Forelimb muscle (tissue), 1 donor: ENCODE data around the gene BMP10. TPM values are rescaled to one million over a fixed set of nuclear protein-coding genes. Genes with fewer than 3 reads are reported as not detected.

Experiments
- DNase-seq: peaks from one replicate; pipeline ENCODE4 v3.0.0-alpha.2; 2013; ENCODE audit warnings: low read depth
- polyA plus RNA-seq: library from polyadenylated mRNA; unstranded; fragments of 120-200 nt; gene quantifications from one replicate; pipeline ENCODE4 v1.2.1, GENCODE V29; 2013; ENCODE audit not compliant: insufficient read length

Gene BMP10
- polyA plus RNA-seq, 1 donor = not detected

DNA sequence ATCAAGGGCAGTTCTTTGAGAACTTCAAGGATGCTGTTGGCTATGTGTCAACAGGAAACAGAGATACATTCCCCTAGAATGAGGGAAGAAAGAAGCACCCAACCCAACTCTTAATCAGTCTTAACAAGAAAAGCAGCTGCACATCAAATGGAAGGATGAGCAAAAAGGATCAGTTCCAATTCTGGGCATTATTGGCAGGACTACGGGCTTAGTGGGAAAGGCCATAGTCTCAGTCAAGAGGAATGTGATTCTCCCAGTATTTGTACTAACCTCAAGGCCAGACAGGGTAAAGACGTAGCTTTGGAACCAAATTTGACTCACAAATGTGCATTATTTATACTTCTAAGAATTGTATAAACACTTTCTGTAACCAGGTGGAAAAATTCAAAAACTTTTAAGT is 18.2 kb downstream of the BMP10 start:
- DNase-seq = no peak

DNA sequence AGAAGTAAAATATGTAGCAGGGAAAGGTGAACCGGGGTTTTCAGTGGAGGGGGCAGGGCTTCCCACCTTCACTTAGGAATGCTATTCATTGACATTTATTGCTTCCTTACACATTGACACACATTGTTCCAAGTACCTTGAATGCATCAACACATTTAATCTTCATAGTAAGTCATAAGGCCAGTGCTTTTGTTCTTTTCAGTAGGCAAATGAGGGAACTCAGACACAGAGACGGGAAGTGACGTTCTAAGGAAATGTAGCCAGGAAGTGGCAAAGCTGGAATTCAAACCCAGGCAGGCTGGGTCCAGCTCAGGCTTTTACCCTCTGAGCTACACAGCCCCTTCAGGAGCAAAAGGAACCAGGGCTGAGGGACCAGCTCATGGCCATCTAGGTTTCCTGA is 20.7 kb downstream of the BMP10 start:
- DNase-seq = no peak

DNA sequence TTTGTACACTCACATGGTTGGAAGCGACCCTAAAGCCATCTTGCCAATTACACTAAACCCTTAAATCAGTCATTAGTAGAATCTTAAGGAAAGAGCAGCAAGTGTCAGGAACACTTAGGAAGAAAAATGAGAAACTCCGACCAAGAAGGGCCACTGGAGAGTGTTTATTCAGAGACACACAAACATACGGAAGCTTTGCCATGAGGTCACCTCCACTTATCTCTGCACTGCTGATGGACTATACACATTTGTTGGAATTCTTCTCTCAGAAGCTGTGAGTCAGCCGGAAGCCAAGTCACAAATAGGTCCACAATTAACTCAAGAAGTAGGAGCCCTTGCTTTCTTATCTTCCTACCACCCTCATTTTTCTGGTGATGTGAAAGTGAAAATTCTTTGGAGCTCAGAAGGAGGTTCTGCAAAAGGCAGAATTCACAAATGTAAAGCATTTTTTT is 21.6 kb downstream of the BMP10 start:
- no peak for DNase-seq

DNA sequence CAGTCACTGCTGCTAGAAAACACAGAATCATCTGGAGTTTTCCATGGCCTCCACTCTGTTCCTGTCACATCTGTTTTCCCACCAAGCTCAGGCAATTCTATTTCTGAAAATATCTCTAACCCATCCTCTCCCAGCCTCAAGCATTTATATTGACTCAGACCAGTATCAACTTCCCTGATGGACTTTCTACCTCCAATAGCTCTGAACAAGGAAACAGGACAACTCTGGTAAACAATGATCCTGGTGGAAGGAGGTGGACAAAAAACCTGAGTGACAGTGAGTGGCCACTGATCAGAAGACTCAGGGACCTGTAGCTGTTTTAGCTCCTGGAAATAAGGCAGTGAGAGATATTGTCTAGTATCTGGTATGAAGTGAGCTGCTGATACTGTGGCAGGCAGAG is 23.4 kb downstream of the BMP10 start:
- no peak for DNase-seq

DNA sequence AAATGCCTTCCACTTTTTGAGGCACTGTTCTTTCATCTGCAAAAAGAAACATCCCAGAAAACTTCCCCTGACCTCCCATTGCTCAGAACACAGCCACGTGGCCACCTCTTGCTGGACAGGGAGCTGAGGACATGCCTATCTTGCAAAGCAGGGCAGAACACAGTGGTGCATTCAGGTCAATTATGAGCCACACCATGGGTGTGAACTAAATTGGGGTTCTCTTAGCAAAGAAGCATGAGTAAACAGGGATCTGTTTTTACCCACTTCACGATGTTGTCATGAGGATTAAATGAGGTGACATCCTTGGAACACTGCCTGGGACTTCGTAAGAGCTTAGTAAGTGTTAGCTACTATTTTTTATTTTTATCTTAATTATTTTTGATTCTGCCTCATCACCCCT is 25.1 kb downstream of the BMP10 start:
- no peak for DNase-seq

DNA sequence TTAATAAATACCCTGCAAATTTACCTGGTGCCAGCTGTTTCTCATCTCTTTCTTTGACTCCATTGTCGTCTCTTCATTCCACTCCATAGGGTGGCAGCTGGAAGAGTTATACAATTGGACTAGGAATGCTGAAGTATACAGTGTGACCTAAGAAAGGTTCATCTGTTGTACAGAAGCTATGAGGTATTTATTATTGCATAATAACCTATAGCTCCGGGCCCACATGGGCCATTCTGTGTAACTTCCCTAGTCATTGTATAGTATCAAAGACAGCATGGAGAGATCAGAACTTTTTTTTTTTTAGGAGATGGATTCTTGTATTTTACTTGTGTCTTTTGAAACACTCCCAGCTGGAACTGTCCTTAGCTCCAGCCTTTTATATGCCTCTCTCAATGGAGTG is 26.2 kb downstream of the BMP10 start:
- no peak for DNase-seq

DNA sequence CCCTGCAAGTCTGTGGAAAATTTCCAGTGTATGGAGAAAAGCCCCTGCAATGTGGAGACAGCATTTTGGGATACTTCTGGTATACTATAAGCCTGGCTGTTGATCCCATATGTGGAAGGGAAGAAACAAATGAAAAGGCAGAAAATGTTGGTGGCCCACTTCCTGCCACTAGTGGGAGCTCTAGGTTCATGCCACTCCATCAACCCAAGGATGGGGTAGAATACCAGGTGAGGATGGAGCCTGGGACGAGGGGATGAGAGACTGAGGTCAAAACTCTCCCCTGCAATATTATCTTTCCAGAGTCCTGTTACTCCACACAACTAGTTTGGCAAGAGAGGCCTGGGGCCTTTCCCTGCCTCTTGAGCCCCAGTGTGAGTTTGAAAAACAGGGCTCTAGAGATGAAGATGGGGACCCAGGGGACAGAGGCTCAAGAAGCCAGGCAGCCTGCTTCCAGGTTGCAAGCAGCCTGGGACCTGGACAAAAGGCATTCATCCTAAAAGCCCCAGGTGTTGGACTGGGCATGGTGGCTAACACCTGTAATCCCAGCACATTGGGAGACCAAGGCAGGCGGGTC is 31.9 kb downstream of the BMP10 start:
- DNase-seq = no peak

DNA sequence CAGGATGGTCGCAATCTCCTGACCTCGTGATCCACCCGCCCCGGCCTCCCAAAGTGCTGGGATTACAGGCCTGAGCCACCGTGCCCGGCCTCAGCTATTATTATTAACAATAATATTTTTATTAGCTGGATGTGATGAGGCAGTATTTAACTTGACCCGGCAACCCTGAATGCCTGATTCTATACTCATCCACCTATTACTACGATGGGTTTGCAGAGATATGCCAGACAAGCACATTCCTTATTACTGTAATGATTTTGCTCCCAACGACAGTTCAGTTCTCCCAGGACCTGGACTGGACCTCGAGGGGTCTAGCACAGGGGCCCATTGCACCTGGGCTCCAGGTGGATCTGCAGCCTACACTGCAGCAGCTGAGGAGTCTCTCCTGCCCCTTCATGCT is 32.6 kb downstream of the BMP10 start:
- DNase-seq = no peak

DNA sequence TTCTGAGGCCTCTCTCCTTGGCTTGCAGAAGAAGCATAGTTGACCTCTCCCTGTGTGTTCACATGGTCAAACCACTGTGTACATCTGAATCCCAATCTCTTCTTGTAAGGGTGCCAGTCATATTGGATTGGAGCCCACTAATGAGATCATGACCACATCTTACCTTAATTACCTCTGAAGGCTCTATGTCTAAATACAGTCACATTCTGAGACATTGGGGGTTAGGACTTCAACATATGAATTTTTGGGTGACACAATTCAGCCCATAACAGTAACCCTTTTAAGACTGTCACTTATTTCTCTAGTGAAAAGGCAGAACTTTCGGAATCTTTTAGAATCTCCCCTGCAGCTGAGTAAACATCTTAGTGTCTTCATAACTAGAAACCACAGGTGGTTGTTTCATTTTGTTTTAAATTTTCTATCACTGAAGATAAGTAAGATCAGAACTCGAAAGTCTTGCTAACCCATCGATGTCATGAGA is 33.3 kb downstream of the BMP10 start:
- DNase-seq = no peak

DNA sequence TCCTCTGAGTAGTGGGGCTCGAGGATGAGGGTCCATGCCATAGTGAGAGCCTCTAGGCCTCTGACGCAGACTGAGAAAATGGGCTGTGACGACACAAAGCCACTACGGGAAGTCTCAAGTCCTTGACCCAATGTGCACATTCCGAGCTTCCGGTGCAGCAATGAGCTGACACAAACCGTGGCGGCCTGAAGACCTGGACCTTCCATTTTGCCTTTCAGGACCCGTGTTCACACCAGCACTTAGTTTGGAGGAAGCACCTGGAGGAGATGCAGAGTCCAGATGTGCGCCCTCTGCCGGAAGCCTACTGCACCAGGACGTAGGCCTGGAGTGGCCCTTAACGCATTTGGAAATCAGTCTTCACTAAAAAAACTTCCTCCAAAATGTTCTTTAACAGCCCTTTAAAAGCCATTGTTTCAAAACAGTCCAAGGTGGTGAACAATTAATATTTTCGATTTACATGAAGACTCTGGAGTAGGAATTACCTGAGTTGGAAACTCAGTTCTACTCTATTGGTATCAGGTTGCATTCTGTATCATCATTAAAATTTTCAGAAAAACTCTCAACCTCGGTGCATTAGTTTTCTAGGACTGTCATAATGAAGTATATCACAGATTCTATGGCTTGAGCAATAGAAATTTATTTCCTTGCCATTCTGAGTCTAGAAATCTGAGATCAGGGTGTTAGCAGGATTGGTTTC is 33.9 kb downstream of the BMP10 start:
- no peak for DNase-seq

DNA sequence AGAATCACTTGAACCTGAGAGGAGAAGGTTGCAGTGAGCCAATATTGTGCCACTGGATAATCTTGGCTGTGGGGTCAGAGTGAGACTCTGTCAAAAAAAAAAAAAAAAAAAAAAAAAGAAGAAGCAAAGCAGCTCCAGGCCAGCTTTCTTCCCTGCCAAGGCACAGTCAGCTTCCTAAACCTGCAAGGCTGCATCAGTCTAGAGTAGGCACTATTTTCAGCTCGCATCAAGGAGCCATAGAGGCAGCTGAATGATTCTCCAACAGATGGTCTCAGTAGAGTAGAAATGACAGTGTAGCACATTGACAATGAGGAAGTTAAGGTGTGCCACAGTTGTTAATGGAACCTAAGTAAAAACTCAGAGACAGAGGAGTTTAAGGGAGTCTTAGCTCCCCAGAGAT is 35.6 kb downstream of the BMP10 start:
- DNase-seq = no peak

DNA sequence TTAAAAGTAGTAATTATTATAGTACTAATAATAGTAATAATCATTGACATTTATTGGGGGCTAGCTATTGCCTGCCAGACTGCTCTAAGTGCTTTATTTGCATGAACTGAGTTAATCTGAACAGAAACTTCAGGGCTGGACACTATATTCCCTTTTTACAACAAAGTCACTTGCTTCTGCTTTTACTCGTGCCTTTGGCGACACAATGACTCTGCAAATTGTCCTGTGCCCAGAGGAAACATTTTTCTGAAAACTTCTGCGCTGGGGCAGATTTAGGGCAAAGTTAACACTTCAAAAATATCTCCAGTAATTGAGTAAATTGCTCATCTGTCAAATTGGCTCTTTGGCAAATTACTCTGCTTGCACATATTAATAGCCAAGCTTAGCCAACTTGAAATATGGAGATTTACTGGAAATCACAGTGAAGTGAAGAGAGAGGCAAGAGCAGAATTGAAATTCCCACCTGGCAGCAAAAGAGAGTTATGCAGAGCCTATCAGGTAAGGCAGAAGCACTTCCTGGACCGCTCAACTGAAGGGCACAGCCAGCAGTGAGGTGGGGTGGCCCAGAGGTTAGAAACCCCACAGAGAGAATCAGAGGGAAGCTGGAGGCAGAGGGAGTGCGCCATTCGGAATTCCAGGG is 36.3 kb downstream of the BMP10 start:
- DNase-seq = no peak

DNA sequence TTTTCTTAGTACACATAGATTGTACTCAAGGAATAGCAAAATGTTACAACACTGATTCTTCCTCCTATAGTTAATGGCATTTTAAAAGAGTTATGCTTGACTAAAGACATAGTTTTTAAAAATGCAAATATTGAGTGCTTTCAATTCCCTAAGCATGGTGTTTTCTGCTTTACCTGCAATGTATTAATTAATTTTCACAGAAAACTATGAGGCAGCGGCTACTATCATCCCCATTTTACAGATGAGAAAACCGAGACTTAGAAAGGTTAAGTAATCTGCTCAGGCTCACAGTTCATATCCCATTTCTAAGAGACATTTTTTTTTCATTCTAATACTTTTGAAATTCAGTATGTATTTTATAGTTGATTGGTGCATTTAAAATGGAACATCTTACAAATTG is 38.0 kb downstream of the BMP10 start:
- no peak for DNase-seq

DNA sequence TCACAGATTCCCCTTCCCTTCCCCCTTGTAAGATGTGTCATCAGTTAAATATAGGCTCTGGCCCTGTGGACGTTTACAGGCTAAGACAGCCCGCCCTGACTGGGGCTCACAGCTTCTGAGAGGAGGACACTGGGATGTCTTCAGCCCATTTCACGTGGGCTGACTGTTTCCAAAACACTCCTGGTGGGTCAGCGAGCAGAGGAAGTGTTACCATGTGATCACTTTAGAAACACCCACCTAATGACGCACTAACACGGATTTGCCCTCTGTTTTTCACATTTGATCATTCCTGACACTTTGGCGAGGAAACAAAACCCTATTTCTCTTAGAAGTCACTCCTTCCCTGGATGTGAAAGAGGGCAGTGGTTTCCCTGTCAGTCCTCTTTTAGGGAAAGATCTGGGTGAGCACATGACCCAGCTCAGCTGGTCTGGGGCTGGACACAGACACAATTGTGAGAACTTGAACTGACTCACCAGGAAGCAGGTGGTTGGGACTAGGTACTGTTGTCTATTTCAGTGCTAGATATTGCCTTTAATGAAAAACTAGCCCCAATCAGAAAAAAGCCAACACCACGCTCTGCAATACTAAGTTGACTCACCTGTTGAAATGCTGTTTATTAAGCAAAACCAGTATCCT is 38.8 kb downstream of the BMP10 start:
- DNase-seq = peak; percentile 38

DNA sequence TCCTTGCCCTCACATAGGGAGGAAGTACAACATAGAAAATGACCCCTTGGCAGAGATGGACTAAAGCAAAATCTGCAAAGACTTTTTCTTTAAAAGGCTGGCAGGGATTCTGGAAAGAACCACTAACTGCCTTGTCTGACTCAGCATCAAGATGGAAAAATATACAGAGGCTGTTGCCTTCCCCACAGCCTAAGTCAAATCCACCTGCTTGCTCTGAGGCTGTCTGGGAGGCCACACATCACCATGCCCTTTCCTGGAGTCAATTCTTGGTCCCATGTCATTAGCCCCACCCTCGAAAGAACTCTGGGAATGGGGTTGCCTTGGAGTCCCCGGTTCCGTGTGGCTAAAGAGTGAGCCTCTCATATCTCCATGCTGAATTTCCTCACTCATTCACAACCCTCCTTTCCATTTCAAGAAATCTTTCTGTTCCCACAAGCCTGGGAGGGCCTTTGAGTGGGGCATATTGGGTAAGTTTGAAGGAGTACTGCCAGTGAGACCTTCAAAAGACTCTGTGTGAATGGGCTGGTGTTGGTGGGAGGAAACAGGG is 39.4 kb downstream of the BMP10 start:
- DNase-seq = no peak

DNA sequence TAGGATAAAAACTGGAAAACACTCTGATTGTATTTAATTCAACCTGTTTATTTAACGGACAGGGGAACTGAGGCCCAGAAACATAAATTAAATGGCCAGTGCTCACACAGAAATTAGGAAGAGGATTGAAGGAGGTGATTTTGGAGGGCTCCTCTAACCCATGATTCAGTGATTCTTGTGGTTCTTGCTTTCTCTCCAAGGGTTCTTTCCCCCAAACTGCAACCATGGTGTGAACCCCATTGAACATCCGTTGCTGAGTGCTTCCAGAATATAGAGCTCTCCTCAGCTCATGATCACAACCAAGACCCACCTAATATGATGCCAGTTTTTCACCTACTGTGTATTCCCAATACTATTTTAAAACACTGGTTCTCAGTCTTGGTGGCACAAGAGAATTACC is 41.4 kb downstream of the BMP10 start:
- no peak for DNase-seq

DNA sequence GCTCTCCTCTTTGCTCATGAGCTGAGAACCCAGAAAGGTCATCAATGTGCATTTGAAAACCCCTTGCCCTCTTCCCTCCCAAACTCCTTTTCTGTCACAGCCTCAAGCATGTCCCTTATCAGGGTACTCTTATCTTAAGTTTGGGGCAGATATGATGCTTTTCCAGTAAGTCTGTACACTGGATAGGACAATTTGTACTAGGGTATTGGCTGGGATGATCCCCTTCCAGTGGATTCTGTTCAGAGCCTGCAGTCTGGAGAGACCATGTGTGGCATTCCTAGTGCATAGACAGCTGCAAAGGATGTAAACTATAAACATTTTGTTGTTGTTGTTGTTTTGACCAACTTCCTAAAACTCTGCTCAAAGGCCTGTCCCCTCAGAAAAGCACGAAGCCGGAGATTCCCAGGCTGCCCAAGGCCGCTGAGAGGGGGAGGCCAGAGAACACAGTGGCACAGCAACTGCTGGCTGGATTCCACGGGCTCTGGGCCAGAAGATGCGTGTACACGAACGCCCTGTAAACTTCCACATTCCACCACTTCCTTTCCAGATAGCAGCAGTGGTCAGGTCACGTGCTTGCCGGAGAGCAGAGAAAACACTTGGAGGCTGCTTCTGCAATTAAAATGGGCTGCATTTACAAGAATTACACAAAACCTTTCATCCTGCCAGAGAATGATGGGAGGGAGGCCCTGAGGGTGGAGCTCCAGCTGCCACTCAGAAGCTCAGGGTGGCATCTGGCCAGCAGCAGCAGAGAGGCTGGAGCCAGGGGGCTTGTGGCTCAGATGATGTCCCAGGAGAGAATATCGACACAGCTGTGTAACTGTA is 42.1 kb downstream of the BMP10 start:
- peak; percentile 68 for DNase-seq

DNA sequence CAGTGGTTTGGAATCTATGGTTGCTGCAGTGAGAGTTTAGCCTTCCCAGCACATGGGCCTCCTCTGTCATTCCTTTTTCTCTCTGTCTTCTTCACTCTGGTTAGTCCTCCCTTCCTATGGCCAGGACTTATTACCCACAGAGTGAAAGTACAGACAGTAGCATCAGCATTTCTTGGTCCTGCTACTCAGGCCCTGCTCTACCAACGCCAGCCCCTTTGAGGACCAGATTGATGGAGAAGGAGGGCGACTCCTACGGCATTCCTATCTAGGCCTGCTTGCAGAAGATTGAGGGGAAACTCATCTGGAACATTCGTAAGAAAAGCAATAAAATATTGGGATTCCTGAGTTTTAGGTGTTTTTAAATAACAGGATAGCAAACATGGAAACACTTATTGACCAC is 43.5 kb downstream of the BMP10 start:
- no peak for DNase-seq

DNA sequence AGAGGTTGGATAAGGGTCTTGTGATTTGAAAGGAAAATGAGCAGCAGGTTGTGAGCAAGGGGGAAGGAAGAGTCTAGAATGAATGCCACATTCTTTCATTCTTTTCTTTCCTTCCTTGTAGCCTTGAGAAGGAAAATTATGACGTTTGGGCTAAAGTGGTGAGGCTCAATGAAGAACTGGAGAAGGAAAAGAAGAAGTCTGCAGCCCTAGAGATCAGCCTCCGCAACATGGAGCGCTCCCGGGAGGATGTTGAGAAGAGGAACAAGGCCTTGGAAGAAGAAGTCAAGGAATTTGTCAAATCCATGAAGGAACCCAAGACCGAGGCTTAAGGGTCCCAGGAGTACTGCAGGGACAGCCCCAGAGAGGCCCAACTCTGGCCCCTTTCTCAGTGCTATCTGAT is 45.3 kb downstream of the BMP10 start:
- no peak for DNase-seq

DNA sequence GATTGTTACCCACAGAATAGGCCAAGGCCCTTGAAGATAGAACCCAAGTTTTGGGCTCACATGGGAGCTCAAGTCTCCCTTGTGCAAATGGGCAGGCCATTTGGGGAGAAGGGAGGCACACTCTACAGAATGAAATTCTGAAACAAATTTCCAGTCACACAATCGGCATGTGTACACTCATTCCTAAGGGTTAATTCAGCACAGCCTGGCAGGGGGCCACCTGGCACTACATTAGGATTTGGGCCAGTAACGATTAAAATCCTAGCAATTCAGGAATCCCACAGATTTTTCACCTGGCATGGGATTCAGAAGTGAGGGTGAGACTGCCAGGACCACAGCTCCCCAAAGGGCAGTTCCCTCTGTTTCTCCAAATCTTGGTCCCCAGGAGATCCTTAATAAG is 46.4 kb downstream of the BMP10 start:
- no peak for DNase-seq

DNA sequence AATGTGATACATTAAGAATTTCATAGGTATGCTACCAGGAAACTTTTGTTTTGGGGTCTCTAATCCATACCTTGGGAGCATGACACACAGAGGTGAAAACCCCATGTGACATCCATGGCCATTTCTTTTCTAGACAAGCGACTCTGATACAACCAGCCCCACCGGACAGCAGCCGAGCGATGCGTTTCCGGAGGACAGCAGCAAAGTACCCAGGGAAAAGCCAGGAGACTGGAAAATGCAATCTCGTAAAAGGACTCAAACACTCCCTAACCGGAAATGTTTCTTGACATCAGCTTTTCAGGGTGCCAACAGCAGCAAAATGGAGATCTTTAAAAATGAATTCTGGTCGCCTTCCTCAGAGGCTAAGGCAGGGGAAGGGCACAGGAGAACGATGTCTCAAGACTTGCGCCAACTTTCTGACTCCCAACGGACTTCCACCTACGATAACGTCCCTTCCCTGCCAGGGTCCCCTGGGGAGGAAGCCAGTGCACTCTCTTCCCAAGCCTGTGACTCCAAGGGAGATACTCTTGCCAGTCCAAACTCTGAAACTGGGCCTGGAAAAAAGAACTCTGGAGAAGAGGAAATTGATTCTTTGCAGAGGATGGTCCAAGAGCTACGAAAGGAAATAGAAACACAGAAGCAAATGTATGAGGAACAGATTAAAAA is 48.9 kb downstream of the BMP10 start:
- DNase-seq = no peak
